ENCODE results near the gene LACTBL1.
"Not testable (repeated sequence)": the region's sequence is repeated elsewhere in the genome, so short reads cannot be mapped to it uniquely, and the experiment has no call there.

Gene LACTBL1, protein sequence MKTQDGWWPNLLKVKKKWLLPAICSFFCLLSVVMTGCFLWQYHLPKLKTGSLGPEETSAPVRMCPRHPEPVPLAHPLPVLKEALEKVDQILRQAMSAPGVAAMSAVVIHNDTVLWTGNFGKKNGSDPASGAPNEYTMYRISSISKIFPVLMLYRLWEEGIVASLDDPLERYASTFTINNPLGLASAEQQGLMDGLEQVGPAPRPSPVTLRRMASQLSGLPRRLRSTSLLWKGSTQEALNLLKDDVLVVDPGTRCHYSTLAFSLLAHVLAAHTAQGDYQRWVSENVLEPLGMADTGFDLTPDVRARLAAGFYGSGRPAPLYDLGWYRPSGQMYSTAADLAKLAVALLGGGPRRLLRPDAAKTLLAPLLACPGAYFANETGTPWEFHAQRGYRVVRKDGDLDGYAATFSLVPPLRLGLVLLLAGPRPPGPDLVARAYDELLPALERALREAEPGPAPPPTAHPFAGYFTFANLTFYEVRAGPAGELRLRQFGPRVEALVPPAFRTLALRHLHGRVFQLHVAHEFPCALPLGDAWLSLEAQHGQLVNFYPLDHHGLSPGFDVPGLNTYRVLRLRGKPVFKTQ

DNA sequence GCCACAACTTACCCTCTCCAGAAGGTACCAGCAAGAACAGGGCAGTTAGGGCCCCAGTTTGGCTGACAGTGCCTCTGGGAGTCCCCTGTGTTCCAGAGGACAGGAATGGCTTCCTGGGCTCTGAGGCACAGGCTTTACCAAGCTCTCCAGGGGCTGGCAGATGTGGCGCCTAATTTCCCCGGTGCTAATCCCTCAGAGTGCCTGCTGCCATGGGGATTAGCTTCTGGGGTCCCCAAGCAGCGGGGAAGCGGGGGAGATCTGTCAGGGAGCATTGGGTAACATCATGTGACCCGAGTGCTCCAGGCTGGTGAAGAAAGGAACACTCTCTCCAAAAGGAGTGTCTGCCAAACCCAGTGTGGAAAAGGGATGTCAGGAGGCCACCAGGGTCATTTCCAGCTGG is at the start of gene LACTBL1:
Gene LACTBL1 (minus strand): TSS at position 107 of the 400 bp plus-strand sequence. CDS start 550 bp downstream, outside the sequence.
- DNase-seq (ENCODE audit: low spot score), result no peak

DNA sequence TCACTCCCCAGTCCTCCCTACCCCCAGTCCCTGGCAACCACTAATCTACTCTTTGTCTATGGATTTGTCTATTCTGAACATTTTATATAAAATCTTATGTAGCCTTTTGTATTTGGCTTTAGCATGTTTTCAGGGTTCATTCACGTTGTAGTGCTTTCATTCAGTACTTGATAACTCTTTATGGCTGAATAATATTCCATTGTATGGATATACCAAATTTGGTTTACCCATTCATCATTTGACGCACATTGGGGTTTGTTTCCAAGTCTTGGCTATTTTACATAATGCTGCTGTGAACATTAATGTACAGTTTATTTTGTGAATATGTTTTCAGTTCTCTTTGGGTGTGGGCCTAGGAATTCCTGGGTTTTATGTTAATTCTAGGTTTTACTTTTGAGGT is 49.2 kb upstream of the LACTBL1 start:
- no peak for DNase-seq (ENCODE audit: low spot score)

DNA sequence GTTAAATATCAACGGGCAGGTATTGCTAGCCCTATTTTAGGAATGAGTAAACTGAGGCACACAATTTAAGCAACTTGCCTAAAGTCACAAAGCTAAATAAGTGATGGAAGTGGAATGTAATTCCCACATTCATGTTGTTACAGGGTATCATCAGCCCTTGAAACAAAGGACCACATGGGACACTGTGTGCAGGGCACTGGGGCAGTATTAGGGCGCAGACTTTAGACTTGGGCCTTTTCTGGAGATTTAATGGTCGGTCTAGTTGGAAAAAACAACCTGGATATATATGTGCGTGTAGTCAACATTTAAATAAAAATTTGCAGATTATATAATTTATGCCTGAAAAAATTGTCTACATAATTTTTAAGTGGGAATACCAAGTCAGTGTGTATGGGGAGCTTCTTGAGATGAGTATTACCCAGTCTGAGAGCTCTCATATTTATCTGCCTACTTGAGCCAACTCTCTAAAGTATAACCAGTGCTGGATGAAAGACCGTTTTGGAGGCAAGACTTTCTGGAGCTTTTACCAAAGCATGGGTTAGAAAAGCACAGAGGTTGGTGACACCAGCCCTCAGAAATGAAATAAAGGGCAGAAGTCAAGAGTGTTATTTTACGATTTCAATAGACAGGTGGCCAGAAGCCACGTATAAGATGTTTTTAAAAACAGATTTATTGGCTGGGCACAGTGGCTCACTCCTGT is 48.2 kb upstream of the LACTBL1 start:
- DNase-seq (ENCODE audit: low spot score), result no peak

DNA sequence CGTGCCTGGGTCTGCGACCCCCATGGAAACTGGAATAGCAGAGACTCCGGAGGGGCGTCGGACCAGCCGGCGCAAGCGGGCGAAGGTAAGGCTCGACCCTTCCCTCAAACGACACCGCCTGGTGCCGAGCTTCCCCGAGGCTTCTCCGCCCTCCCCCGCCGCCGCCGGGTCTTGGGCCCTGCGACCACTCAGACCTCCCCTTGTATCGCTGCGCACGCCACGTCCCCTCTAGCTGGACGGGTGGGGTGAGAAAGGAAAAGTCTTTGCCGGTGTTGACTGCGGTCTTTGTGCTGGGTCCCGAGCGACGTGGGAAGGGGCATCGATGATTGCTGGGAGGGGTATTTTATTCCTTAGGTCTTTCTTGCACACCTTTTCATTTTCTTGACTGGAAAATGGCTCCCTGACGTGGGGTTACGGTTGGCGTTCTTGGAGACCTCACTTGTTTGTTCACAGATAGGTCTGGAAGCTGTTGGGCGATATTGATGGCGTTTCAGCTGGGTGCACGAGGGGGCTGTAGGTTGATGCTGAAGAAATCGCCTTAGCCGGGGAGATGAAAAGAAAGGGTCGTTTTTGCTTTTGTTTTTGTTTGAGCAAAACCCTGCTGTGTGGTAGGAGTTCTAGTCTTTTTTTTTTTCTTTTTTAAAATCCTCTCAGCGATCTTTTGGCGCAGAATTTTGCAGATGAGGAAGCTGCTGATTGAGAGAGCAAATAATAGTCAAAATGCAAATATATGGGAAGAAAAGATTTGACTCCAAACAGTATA is 47.4 kb upstream of the LACTBL1 start:
- DNase-seq (ENCODE audit: low spot score), result peak; percentile 16

DNA sequence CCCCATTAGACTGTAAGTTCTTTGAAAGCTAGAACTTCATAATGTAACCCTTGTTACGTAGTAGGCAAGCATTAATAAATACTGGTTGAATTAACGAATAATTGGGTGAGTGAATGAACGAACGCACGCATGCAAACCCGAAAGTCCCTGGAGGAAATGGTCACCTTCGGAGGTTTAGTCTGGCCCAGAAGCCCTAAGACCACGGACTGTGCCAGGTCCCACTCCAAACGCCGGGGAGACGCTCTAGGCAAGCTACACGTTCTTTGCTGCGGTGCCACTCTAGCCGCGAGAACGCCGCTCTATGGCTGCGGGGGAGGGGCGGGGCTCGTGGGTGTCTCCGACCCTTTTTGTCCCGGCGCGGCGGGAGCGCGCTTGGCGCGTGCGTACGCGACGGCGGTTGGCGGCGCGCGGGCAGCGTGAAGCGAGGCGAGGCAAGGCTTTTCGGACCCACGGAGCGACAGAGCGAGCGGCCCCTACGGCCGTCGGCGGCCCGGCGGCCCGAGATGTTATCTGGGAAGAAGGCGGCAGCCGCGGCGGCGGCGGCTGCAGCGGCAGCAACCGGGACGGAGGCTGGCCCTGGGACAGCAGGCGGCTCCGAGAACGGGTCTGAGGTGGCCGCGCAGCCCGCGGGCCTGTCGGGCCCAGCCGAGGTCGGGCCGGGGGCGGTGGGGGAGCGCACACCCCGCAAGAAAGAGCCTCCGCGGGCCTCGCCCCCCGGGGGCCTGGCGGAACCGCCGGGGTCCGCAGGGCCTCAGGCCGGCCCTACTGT is 46.6 kb upstream of the LACTBL1 start, which contains the start of gene KDM1A:
Gene KDM1A (plus strand): TSS at position 375 of the 769 bp plus-strand sequence. CDS start 129 bp downstream, at position 504.
- peak; percentile 98 for DNase-seq (ENCODE audit: low spot score)

DNA sequence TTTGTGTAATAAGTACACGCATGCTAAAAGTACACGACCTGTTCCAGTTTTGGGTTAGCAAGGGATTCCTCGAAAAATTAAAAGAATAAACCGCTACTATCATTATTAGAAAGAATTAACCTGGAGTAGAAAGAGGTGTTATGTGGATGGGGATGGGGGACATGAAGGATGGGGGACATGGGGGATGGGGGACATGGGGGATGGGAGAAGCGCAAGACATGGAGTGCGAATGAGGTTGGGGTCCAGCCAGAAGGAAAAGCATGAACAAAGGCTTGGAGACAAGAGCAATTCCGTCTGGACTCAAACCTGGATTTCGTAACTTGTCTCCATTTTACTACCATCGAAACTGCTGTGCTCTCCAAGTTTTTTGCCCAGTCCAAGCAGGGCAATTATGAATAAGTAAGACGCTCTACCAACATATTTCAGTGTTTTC is 46.0 kb upstream of the LACTBL1 start:
- peak; percentile 19 for DNase-seq (ENCODE audit: low spot score)

DNA sequence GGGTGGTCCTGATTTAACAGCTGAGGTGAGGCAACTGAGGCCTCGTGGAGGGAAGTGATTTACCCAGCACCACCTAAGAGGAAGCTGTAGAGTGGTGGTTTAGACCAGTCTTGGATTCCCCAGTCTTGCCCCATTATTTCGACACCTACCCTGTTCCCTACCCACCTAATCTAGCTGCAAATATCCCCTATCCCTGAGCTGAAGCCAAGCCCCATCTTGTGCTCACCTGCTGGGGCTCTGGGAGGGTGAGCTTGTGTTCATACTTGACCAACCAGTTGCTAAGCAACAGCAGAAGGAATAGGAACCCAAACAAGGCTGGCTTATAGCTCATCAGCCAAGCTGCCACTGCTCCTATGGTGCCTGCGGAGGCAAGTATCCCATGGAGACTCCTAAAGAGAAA is 41.0 kb upstream of the LACTBL1 start:
- no peak for DNase-seq (ENCODE audit: low spot score)

DNA sequence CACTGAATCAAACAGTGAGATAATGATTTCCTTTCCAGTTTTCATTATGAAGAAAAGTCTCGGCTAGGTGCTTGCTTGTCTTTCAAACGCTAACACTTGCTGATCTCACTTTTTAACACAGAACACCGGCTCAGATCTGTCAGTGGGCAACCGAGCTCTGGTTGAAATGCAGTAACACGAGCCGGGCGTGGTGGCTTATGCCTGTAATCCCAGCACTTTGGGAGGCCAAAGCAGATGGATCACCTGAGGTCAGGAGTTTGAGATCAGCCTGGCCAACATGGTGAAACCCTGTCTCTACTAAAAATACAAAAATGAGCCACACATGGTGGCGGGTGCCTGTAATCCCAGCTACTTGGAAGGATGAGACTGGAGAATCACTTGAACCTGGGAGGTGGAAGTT is 37.4 kb upstream of the LACTBL1 start:
- DNase-seq (ENCODE audit: low spot score), result not testable (repeated sequence)

DNA sequence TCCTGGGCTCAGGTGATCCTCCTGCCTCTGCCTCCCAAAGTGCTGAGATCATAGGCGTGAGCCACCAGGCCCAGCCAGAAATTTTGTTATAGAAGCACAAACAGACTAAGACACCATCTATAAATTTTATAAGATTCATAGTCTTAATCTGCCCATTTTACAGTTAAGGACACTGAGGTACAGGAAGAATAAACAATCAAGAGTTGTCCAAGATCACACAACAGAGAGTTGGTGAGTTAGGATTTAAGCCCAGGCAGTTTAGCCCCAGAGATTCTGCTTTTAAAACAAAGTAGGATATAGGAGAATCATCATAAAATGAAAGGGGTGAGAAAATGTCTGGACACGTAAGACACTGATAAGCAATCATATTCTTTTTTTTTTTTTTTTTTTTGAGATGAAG is 36.2 kb upstream of the LACTBL1 start:
- no peak for DNase-seq (ENCODE audit: low spot score)

DNA sequence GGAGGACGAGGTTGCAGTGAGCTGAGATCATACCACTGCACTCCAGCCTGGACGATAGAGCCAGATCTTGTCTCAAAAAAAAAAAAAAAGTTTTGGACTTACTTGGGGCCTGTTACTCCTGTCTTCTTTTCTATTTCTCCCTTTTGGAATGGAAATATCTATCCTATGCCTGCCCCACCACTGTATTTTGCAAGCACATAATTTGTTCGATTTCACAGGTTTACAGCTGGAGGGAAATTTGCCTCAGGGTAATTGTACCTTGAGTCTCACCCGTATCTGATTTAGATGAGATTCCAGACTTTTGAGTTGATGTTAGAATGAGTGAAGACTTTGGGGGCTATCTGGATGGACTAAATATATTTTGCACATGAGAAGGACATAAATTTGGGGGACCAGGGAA is 34.4 kb upstream of the LACTBL1 start:
- no peak for DNase-seq (ENCODE audit: low spot score)

DNA sequence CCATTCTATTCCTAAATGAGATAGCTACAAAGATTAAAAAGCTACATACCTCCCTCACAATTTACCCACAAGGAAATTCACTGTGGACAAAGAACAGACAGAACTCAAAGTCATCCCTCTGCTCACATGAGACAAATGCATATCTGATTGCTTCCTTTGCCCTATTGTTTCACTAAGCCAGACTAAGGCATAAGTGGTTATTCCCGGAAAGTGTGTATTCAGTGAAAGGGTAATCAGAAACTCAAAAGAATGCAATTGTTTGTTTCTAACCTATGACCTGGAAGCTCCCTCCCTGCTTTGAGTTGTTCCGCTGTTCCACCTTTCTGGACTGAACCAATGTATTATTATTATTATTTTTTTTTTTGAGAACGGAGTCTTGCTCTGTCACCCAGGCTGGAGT is 32.1 kb upstream of the LACTBL1 start:
- not testable (repeated sequence) for DNase-seq (ENCODE audit: low spot score)

DNA sequence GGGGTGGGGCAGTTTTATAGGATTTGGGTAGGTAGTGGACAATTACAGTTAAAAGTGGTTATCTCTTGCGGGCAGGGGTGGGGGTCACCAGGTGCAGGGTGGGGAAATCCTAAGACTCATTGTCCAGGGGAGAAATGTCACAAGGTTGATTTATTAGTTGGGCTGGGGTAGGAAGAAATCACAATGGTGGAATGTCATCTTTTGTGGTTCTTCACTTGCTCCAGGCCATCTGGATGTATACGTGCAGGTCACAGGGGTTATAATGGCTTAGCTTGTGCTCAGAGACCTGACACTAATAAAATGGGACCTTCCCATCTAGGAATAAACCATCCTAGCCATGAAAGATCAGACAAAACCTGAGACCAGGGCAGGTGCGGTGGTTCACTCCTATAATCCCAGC is 31.4 kb upstream of the LACTBL1 start:
- DNase-seq (ENCODE audit: low spot score), result no peak

DNA sequence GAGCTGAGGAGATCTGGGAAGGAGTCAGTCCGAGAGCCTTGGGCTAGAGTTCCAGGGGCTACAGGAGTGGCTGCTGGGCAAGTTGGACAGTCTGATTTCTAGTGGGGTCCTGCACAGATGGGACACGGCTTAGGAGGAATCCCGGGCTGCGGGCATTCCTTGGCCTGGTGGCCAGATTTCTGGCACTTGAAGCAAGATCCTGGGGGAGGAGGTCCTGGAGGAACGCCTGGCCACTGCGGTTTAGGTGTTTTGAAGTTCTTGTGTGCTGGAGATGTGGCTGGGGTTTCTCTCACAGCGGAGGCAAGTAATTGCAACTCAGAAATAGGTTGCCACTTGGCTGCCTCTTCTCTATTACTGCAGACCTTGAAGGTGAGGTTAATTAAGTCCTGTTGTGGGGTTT is 29.6 kb upstream of the LACTBL1 start:
- not testable (repeated sequence) for DNase-seq (ENCODE audit: low spot score)

DNA sequence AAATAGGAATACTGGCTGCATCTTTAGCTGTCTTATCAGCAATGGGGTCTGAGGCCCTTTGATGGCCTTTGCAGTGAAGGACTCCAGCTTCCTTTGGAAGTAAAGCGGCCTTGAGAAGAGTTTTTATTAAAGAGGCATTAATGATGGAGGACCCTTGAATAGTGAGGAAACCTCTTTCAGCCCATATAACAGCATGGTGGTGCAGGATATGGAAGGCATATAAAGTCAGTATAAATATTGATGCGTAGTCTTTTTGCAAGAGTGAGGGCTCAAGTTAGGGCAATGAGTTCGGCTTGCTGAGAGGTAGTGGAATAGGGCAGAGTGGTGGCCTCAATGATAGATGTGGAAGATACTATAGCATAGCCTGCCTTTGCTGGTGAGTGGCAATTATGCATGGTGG is 27.5 kb upstream of the LACTBL1 start:
- not testable (repeated sequence) for DNase-seq (ENCODE audit: low spot score)

DNA sequence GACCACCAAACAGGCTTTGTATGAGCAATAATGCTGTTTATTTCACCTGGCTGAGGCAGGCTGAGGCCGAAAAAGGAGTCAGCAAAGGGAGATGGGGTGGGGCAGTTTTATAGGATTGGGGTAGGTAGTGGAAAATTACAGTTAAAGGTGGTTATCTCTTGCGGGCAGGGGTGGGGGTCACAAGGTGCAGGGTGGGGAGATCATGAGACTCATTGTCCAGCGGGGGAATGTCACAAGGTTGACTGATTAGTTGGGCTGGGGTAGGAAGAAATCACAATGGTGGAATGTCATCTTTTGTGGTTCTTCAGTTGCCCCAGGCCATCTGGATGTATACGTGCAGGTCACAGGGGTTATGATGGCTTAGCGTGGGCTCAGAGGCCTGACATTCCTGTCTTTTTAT is 24.9 kb upstream of the LACTBL1 start:
- not testable (repeated sequence) for DNase-seq (ENCODE audit: low spot score)

DNA sequence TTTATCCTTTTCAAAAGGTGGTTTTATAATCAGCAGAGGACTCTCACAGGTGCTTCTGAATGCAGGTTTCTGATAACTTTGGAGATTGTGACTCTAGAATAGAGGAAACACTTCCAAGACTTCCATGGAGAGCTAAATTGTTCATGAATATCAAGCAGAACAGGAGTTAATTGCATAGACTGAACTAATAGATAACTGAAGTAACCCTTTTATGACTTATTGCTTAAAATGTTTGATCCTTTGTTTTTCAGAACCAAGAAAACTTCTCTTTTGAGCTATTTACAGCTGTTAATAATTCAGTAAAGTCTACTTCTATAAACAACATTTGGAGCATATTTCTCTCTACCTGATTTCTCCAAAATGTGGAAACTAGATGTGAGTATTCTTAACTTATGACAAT is 23.1 kb upstream of the LACTBL1 start:
- no peak for DNase-seq (ENCODE audit: low spot score)

DNA sequence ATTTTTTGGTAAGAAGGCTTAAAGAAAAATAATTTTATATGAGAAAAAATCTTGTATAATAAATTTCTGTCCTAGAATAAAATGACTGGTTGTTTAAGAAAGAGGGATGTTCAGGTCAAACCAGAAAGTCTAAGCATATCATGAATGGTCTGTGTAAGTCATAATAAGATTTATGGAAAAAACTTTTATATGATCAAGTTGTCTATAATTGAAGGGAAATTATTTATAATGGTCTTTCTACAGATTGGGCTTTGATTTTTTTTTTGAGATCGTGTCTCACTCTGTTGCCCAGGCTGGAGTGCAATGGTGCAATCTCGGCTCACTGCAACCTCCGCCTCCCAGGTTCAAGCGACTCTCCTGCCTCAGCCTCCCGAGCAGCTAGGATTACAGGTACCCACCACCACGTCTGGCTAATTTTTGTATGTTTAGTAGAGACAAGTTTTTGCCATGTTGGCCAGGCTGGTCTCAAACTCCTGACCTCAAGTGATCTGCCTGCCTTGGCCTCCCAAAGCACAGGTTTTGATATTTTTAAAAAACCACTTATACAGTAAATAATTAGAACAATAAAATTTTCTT is 20.6 kb upstream of the LACTBL1 start:
- DNase-seq (ENCODE audit: low spot score), result not testable (repeated sequence)

DNA sequence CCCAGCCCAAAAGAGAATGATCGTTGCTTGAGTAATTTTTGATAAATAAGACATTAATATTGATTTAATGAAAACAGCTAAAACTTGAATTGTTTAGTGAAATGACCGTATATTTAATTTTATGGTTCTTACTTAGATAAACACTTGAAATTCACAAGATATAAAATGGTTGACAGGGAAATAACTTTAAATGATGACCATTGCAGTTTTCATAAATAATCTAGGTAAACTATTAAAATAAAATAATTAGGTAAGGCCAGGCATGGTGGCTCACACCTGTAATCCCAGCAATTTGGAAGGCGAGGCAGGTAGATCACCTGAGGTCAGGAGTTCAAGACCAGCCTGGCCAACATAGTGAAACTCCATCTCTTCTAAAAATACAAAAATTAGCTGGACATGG is 19.7 kb upstream of the LACTBL1 start:
- DNase-seq (ENCODE audit: low spot score), result not testable (repeated sequence)

DNA sequence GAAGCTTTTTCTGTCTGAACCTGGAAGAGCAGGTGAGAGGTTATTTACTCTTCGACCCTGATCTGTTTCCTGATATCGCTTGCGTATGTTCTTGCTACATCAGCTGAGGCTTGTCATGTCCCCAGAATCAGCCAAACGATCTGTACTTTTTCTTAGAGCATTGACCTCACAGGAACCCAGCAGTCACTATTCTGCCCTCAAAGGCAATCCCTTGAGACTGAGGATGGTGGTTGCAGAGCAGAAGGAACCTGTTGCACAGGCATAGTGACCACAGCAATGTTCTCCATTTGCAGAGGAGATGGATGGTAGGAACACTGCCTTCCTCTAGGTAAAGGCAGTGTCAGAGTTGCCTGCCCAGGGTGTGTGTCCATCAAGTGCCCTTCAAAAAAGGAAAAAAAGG is 11.3 kb upstream of the LACTBL1 start:
- DNase-seq (ENCODE audit: low spot score), result no peak

DNA sequence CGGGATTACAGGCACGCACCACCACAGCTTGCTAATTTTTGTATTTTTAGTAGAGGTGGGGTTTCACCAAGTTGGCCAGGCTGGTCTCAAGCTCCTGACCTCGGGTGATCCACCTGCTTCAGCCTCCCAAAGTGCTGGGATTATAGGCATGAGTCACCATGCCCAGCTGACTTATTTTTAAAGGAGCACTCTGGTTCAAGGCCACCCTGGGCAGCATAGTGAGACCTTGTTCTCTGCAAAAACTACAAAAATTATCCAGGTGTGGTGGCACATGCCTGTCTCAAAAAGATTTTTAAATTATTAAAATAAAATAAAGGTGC is 7.8 kb upstream of the LACTBL1 start:
- DNase-seq (ENCODE audit: low spot score), result not testable (repeated sequence)

DNA sequence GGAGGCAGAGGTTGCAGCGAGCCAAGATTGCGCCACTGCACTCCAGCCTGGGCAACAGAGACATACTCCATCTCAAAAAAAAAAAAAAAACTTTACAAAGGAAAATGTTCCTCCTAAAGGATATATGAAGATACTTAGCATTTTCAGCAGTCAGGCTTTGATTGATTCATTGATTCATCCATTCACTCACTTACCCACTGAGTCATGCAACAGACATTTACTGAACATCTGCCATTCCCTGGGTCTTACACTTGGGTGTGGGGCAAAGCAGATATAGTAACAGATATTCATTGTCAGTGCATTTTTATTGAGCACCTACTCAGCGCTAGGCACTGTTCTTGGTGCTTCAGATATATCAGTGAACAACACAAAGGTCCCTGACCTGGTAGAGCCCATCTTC is 5.6 kb upstream of the LACTBL1 start:
- DNase-seq (ENCODE audit: low spot score), result no peak

Measured in putamen (tissue), 1 donor.